ENCODE measurements around the gene MPPE1. TPM values are rescaled to one million over a fixed set of nuclear protein-coding genes. Genes with fewer than 3 reads are reported as not detected.
"Not testable (repeated sequence)": the region's sequence is repeated elsewhere in the genome, so short reads cannot be mapped to it uniquely, and the experiment has no call there.

Gene MPPE1
- total RNA-seq, 2 donors from 2014 or later = 57.9 to 61.0 TPM

GRCh38 chr18:11937874-11938478 lies 29.9 kb upstream of the MPPE1 start:
- intact Hi-C loops (cut with DNase I, micrococcal nuclease) = loop anchor here (2.0 to 10.0 kb wide), 3 partner anchors 57 to 99 kb away; no protein-coding TSS in a partner anchor
- DNase-seq = peak; percentile 53 to 90
- peak; percentile 85 for ATAC-seq

- DNase-seq = no peak
- no peak for ATAC-seq
- intact Hi-C loops (cut with DNase I, micrococcal nuclease) = loop anchor here in 1 of 2 donors (10.0 kb wide), 1 partner anchor 62 kb away; no protein-coding TSS in a partner anchor
These were observed 24.3 kb upstream of the MPPE1 start for GRCh38 chr18:11932393-11932792.

- intact Hi-C loops (cut with DNase I, micrococcal nuclease) = no loop called here
- ATAC-seq = no peak
- no peak for DNase-seq
These were observed 19.4 kb upstream of the MPPE1 start for GRCh38 chr18:11927497-11927896.

- no peak for DNase-seq
- intact Hi-C loops (cut with DNase I, micrococcal nuclease) = no loop called here
- ATAC-seq = no peak
These were observed 17.8 kb upstream of the MPPE1 start for GRCh38 chr18:11925800-11926481.

- ATAC-seq (no peak), DNase-seq (no peak)
- intact Hi-C loops (cut with DNase I, micrococcal nuclease) = no loop called here
These were observed 15.3 kb upstream of the MPPE1 start for GRCh38 chr18:11923450-11923849.

- DNase-seq; intact Hi-C loops (cut with DNase I, micrococcal nuclease); ATAC-seq: not testable (repeated sequence)
These were observed 11.4 kb upstream of the MPPE1 start for GRCh38 chr18:11919522-11919921.

- DNase-seq; ATAC-seq; intact Hi-C loops (cut with DNase I, micrococcal nuclease): not testable (repeated sequence)
These were observed 8.8 kb upstream of the MPPE1 start for GRCh38 chr18:11916880-11917279.

GRCh38 chr18:11909591-11910026 lies 1.5 kb upstream of the MPPE1 start:
- ATAC-seq (peak; percentile 48), DNase-seq (no peak)
- intact Hi-C loops (cut with DNase I, micrococcal nuclease) = loop anchor here in 1 of 2 donors (5.0 kb wide), 1 partner anchor 52 kb away; no protein-coding TSS in a partner anchor

- DNase-seq (peak in 1 of 2 donors; percentile 65), ATAC-seq (no peak)
- intact Hi-C loops (cut with DNase I, micrococcal nuclease) = loop anchor here in 1 of 2 donors (5.0 kb wide), 1 partner anchor 52 kb away; no protein-coding TSS in a partner anchor
These were observed 941 bp upstream of the MPPE1 start for GRCh38 chr18:11909061-11909455.

- intact Hi-C loops (cut with DNase I, micrococcal nuclease) = loop anchor here in 1 of 2 donors (5.0 kb wide), 1 partner anchor 50 kb away; no protein-coding TSS in a partner anchor
- no peak for ATAC-seq
- DNase-seq = no peak
These were observed 917 bp downstream of the MPPE1 start for GRCh38 chr18:11906926-11907874.

- intact Hi-C loops (cut with DNase I, micrococcal nuclease) = loop anchor here in 1 of 2 donors (5.0 kb wide), 1 partner anchor 49 kb away; no protein-coding TSS in a partner anchor
- no peak for ATAC-seq
These were observed 1.9 kb downstream of the MPPE1 start for GRCh38 chr18:11906176-11906575.

GRCh38 chr18:11905613-11906012 lies 2.5 kb downstream of the MPPE1 start:
- DNase-seq (no peak), ATAC-seq (no peak)
- intact Hi-C loops (cut with DNase I, micrococcal nuclease) = loop anchor here in 1 of 2 donors (5.0 kb wide), 1 partner anchor 48 kb away; no protein-coding TSS in a partner anchor

More at GRCh38 chr18:11906176-11906575, 1.9 kb downstream of the MPPE1 start:
- DNase-seq = no peak

- intact Hi-C loops (cut with DNase I, micrococcal nuclease) = no loop called here
- no peak for DNase-seq
- ATAC-seq = no peak
These were observed 5.4 kb downstream of the MPPE1 start for GRCh38 chr18:11902522-11903292.

GRCh38 chr18:11901826-11902438 lies 6.2 kb downstream of the MPPE1 start:
- ATAC-seq = no peak
- DNase-seq = no peak
- intact Hi-C loops (cut with DNase I, micrococcal nuclease) = no loop called here

GRCh38 chr18:11899063-11899462 lies 9.1 kb downstream of the MPPE1 start:
- DNase-seq = no peak
- no peak for ATAC-seq
- intact Hi-C loops (cut with DNase I, micrococcal nuclease) = no loop called here

- ATAC-seq (no peak), DNase-seq (no peak)
- intact Hi-C loops (cut with DNase I, micrococcal nuclease) = no loop called here
These were observed 10.3 kb downstream of the MPPE1 start for GRCh38 chr18:11897781-11898180.

- DNase-seq; intact Hi-C loops (cut with DNase I, micrococcal nuclease); ATAC-seq: not testable (repeated sequence)
These were observed 15.7 kb downstream of the MPPE1 start for GRCh38 chr18:11892438-11892837.

GRCh38 chr18:11891737-11892136 lies 16.4 kb downstream of the MPPE1 start:
- ATAC-seq (no peak), DNase-seq (no peak)
- intact Hi-C loops (cut with DNase I, micrococcal nuclease) = no loop called here
